UCSD-AML1 (cell line): ENCODE measurements around the gene ACTR1A.
"Not testable (repeated sequence)": the region's sequence is repeated elsewhere in the genome, so short reads cannot be mapped to it uniquely, and the experiment has no call there.

Source experiments
- DNase-seq: peaks from one replicate; lab custom pipeline; 2025; ENCODE audit not compliant: unreplicated experiment; lab: John Stamatoyannopoulos, UW

The ACTR1A gene

GRCh38 chr10:102455893-102456471 is 46.5 kb downstream of the ACTR1A start:
- DNase-seq: no peak

DNA sequence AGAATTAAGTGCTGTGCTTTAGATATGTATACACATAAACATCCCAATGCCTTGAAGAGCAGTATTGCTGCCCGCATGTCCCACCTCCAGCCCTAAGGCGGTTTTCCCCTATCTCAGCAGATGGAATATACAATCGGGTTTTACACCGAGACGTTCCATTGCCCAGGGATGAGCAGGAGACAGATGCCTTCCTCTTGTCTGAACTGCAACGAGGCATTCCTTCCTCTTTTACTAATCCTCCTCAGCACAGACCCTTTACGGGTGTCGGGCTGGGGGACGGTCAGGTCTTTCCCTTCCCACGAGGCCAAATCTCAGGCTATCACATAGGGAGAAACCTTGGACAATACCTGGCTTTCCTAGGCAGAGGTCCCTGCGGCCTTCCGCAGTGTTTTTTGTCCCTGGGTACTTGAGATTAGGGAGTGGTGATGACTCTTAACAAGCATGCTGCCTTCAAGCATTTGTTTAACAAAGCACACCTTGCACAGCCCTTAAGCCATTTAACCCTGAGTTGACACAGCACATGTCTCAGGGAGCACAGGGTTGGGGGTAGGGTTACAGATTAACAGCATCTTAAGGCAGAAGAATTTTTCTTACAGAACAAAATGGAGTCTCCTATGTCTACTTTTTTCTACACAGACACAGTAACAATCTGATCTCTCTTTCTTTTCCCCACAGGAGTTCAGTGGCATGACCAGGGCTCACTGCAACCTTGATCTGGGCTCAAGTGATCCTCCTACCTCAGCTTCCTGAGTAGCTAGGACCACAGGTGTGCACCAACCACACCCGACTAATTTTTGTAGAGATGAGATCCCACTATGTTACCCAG is 47.6 kb downstream of the ACTR1A start:
- not testable (repeated sequence) for DNase-seq

DNA sequence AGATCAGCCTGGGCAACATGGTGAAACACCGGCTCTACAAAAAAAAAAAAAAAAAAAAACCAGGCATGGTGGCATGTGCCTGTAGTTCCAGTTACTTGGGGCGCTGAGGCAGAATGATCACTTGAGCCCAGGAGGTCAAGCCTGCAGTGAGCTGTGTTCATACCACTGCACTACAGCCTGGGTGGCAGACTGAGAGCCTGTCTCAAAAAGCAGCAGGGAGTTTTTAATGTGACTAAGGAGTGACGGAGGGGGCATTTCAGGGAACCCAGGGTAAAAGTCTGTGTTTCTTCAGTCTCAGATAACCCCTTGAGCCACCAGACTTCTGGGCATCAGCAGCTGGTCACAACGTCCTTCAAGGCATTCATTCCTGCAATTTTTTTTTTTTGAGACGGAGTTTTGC is 49.0 kb downstream of the ACTR1A start:
- no peak for DNase-seq

- DNase-seq: no peak
Measured at GRCh38 chr10:102452672-102453340, 49.7 kb downstream of the ACTR1A start.

DNA sequence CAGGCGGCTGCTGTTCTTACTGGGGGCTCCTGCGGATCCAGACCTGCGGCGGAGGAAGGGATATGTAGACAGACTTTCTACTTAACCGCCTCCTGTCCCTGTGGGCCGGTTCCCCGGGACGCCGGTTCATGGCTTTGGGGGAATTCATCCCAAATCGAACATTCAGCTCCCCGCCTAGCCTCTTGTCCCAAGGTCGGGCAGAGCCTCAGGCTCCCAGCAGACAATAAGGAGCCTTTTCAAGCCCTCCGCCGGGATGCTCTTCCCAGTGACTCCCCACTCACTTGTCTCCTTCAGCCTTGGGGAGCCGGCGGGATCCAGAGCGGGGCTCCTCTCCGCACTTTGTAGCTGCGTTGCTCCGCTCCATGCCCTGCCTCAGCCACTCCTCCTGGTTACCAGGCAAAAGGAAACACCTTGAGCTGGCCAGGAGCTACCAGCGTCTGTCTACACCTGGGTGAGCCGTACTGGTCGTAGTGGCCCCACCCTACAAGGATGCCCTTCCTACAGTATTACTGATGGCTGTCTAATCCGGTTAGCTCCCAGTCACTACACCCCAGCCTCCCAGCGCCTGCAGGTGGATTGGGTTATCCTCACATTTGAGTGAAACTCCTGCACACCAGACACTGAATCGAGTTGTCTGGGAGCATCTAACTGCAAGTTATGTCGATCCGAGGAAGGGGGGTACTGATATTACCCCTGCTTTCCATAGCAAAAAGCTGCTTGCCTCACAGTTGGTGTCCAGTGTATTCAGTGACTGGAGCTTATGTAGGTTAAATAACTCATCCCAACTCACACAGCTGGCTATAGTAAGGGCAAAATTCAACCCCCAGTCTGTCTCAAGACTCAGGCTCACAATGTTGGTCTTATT is 51.2 kb downstream of the ACTR1A start, which contains the start of gene C10orf95:
C10orf95 (minus strand) TSS at position 439 of the 865 bp plus-strand sequence. CDS start 450 bp downstream, outside the sequence.
- no peak for DNase-seq

GRCh38 chr10:102450374-102451104 is 52.0 kb downstream of the ACTR1A start:
- peak; percentile 92 for DNase-seq

- no peak for DNase-seq
Measured at GRCh38 chr10:102450124-102450373, 52.5 kb downstream of the ACTR1A start.

DNA sequence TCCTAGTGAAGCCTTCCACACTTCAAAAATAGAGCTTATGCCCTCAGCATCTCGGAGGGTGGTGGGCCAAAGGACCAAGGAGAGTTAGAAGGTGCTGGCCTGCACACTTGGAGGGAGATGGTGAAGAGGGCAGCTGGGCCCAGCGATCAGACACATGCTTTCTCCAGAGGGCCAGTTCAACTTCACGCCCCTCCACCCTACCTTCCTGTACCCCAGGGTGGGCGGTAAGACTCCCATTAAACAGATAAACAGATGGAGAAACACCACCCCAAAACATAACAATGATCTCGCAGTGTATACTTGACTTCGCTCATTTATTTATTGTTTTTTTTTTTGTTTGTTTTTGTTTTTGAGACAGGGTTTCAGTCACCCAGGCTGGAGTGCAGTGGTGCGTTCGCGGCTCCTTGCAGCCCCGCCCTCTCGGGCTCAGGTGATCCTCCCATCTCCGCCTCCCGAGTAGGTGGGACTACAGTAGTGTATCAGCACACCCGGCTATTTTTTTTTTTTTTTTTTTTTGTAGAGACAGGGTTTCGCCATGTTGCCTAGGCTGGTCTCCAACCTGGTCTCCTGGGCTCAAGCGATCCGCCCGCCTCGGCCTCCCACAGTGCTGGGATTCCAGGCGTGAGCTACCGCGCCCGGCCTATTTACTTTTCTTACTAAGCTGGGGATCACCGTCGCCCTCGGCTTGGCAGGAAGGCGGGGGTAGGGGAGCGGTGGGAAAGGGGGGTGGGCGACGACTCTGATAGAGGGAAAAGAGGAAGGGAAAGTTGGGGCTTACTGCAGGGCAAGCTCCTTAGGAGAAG is 53.0 kb downstream of the ACTR1A start:
- peak; percentile 73 for DNase-seq

GRCh38 chr10:102444851-102445250 is 57.7 kb downstream of the ACTR1A start:
- DNase-seq: no peak

GRCh38 chr10:102438374-102438773 is 64.1 kb downstream of the ACTR1A start:
- no peak for DNase-seq

- DNase-seq: no peak
Measured at GRCh38 chr10:102437515-102437914, 65.0 kb downstream of the ACTR1A start.

- no peak for DNase-seq
Measured at GRCh38 chr10:102436312-102436711, 66.2 kb downstream of the ACTR1A start.

DNA sequence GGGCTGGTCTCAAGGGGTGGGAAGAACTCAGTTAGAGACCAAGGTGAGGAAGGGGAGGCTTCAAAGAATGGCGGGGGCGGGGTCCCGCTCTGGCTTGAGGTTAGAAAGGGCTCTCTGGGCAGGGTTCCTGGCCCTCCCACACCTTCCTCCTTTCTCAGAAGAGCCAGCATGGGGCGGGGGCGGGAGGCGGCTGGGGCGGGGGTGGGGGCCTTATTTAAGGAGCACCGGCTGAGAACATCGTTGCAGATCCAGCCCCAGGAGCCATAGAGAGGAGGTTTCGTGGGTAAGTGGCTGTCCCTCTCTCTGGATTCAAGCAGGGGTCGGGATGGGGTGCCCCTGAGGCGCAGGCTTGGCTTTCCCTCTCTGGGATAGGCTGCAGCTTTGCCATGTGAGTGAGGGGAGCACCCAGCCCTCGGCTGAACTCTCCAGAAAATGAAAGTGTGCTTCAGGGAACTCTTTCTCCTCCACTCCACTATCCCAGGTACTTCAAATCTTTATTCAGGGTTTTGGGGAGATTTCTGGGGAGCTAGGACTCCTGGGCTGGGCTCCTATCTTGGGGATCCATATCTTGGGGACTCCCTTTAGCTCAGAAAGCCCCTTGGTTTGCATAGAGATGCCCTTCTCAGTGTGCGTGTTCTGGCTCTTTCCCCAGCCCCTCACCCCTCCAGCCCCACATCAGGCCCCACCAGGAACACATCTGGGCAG is 66.8 kb downstream of the ACTR1A start:
- DNase-seq: peak; percentile 90

- no peak for DNase-seq
Measured at GRCh38 chr10:102435133-102435497, 67.4 kb downstream of the ACTR1A start.

- DNase-seq: peak; percentile 75
Measured at GRCh38 chr10:102434394-102435132, 67.9 kb downstream of the ACTR1A start.

- DNase-seq: peak; percentile 66
Measured at GRCh38 chr10:102433619-102434046, 68.9 kb downstream of the ACTR1A start.

DNA sequence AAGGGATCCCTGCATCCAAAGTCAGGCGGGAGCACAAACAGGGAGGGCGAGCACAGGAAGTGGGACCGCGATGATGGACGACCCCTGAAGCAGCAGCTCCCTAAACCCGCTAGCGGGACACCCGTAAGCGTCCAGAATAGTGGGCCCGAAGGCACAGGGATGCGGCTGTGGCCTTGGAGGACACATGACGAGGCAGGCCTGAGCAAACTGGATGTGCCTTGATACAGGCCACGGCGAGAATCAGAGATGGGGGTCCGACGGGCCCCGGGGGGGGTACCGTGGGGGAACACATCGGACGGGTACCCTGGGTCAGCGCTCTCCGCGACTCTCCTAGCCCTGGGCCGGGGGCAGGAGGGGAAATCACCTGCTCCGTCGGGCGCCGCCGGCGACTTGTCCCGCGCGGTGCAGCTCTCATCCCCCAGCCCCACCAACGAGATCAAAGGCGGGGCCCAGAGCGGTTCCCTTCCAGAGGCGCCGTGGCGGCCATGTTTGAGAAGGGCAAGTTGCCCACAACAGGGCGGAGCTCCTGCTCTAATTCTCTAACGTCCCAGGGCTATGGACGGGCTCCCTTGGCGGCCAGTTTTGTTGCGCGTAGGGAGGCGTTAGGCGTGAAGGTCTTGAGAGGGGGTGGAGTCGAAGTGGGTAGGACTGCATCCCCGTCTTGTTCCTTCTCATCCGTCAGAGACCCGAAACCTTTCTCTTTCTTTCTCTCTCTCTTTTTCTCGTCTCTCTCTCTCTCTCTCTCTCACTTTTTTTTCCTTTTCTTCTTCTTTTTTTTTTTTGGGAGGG is 70.2 kb downstream of the ACTR1A start, which contains the start of gene CUEDC2:
CUEDC2 (minus strand) TSS at position 413 of the 789 bp plus-strand sequence. CDS start 7,386 bp downstream, outside the sequence.
- DNase-seq: peak; percentile 99
